Midbrain (tissue), 1 donor: ENCODE data around the gene CCT5.
"Not testable (repeated sequence)": the region's sequence is repeated elsewhere in the genome, so short reads cannot be mapped to it uniquely, and the experiment has no call there.

Source experiments
- DNase-seq: peaks from one replicate; lab custom pipeline; 2025; lab: John Stamatoyannopoulos, UW

The CCT5 gene

DNA sequence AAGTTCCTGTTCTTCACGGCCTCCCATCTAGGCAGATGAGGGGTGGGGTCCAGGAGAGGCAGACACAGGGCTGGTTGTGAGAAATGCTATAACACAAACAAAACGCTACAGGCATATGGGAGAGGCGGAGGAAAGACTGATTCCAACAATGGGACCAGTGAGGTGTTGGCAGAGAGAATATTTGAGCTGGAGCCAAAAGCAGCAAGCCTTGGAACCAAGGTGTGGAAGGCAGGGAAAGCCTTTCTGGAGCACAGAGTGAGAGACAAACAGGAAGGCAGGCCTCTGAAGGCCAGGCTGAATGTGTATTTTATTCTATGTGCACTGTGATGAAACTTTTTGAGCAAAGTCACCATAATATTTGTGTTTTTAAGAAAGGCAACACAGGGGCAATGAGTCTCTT is 3.3 kb upstream of the CCT5 start:
- no peak for DNase-seq

DNA sequence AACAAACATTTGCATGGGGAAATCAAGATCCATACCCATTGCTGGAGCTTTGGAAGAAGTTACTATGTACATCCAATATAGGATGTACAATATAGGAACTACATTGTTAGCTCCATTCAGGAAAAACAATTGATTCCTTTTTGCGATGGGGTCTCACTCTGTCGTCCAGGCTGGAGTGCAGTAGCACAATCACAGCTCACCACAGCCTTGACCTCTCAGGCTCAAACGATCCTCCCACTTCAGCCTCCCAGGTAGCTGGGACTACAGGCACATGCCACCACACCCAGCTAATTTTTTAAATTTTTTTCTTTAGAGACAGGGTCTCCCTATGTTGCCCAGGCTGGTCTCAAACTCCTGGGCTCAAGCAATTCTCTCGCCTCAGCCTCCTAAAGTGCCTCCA is 2.9 kb upstream of the CCT5 start:
- not testable (repeated sequence) for DNase-seq

DNA sequence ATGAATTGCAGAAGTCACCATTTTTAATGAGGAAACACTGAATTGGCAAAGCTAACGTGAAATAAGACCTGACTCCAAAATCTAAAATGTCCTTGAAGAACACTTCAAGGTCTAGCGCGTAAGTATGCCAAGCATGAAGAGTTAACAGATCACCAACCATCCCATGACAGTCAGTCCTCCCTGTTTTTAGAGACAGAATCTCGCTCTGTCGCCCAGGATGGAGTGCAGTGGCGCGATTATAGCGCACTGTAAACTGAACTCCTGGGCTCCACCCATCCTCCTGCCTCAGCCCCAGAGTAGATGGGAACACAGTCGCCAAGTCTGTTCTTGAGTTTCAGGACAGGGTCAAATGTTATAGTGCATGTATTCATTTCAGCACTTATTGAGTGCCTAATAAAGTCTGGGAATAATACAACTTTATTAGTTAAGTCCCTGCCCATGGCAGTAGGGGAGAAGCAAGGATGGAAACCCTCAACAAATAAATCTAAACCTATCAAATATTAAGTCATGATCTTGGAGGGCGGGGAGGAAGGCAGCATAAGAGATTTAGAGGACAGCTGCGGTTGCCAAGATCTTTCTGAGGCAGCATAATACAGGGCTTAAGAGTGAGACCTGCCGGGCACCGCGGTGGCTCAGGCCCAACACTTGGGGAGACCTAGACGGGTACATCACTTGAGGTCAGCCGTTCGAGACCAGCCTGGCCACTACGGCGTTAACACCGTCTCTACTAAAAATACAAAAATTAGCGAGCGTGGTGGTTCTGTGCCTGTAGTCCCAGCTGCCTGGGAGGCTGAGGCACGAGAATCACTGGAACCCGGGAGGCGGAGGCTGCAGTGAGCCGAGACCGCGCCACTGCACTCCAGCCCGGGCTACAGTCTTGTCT is 1.5 kb upstream of the CCT5 start:
- no peak for DNase-seq

- no peak for DNase-seq
Observed at GRCh38 chr5:10250806-10251276, 761 bp downstream of the CCT5 start.

DNA sequence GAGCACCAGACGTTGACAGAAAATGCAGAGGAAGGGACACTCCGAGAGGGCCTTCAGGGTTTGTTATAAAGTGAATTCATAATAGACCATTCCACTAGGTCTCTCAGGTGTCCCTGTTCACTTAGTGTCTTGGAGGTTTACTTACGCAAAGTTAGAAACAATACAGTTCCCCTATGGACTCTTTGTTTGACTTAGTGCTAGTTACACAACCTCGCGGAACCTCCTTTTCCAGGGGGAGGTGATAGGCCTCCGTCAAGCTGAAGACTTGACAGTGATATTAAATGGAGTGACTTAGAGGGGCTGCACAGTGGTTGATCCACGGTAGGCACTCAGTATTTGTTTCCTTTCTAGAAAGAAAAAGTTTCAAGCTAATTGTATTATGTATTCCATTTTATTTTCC is 1.3 kb downstream of the CCT5 start:
- no peak for DNase-seq

GRCh38 chr5:10253390-10253789 is 3.3 kb downstream of the CCT5 start:
- DNase-seq = no peak

DNA sequence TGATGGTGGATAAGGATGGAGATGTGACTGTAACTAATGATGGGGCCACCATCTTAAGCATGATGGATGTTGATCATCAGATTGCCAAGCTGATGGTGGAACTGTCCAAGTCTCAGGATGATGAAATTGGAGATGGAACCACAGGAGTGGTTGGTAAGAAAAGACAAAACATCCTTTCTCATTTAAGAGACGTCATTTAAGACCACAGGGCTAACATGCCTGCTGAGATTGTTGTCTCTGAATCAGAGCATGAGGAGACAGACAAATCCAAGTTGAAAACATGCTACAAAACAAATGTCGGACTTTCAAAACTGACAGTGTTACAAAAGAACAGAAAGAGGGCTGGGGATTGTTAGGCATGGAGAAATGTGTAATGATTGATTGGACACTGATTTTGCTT is 4.6 kb downstream of the CCT5 start:
- no peak for DNase-seq

DNA sequence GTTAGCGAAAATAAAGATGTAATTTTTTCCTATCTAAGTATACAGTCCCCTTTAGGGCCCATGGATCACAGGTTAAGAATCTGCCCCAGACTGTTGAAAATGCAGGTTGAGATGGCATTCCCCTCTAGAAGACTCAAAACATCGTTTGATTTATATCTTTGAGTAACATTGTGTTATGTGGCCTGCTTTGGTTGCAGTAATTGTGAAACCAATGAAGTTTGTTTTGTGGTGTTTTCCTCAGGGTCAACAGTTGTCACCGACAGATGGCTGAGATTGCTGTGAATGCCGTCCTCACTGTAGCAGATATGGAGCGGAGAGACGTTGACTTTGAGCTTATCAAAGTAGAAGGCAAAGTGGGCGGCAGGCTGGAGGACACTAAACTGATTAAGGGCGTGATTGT is 7.8 kb downstream of the CCT5 start:
- DNase-seq = no peak

- DNase-seq = no peak
Observed at GRCh38 chr5:10259899-10260298, 9.8 kb downstream of the CCT5 start.

DNA sequence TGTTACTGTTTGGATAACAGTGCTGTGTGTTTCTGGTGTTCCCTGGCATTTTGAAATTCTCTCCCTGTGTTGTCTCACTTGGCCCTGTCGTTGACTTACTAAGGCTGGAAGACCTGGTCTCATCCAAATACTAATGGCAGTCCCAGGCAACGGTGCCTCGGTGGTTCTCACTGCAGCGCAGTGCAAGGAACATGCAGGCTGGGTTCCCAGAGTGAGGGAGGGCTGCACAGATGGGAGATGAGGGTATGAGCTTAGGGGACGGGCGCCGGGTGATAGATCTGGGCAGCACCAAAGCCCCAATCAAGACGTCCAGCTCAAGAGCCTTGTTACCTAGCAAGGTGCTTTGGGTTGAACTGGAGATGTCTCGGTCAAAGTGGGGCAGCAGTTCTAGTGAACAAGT is 11.0 kb downstream of the CCT5 start:
- DNase-seq = no peak

GRCh38 chr5:10262121-10262774 is 12.2 kb downstream of the CCT5 start:
- DNase-seq = no peak

DNA sequence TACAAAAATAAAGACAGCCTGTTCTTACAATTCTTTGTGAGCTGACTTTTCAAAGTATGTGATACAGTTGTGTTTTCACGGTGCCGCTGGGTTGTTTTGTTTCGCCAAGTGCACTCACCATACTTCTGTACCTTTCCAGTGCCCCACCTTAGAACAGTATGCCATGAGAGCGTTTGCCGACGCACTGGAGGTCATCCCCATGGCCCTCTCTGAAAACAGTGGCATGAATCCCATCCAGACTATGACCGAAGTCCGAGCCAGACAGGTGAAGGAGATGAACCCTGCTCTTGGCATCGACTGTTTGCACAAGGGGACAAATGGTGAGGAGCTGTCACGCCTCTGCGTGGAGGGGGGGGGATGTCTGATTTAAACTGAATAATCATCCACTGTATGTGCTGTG is 12.9 kb downstream of the CCT5 start:
- no peak for DNase-seq

- DNase-seq = no peak
Observed at GRCh38 chr5:10264604-10265003, 14.5 kb downstream of the CCT5 start.

DNA sequence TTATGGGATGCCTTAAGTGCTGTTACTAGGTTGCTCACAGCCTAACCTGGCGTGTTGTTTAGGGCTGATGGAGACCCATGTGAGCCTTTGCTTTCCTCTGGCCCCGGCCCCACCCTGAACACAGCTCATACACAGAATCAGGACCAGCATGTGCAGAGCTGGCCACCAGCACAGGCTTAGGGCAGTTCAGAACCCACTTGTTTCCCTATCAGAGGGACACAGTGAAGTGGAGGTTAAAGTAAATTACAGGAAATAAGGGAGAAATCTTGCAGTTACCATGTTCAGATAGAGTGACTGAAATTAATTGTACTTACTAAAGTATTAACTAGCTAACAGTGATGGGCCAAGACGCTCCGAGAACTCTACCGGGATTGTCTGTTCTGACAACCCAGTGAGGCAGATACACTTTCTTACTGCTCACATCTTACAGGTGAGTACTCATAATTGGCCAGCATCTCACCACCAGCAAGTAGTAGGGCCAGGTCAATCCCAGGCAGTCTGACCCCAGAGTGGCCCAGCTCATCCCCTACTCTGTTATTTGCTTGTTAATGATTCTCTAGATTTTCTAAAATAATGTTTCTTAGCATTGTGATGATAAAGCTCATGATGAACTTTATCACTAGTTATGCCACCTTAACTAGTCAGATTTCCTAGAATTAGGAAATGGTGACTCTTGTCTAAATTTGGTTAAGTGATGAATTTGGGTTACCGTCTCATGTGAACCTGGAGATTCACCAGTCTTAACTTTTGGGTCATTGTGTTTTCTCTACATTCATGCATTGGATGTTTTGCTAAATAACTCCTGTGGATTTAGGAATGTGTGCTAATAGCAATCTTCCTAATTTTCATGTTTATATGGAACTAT is 15.4 kb downstream of the CCT5 start:
- DNase-seq = no peak

DNA sequence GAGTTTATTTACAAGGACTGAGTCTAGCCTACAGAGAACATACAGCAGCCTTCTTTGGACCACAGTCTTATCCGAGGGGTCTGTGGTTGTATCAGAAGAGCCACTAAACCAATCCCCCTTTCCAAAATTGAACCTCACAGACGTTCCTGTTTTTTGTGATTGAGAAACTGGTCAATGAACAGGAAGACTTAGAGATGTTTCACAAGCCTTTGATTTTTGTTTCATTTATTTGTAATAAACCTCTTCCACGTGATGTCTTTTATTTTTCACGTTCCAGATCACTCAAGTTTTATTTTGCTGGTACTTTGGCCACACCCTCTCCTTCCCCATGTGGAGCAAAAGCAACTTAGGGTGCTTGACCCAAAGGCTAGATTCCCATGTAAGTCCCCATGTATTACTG is 16.1 kb downstream of the CCT5 start:
- DNase-seq = no peak

GRCh38 chr5:10266839-10267238 is 16.8 kb downstream of the CCT5 start:
- DNase-seq = no peak

GRCh38 chr5:10268100-10268499 is 18.0 kb downstream of the CCT5 start:
- no peak for DNase-seq

DNA sequence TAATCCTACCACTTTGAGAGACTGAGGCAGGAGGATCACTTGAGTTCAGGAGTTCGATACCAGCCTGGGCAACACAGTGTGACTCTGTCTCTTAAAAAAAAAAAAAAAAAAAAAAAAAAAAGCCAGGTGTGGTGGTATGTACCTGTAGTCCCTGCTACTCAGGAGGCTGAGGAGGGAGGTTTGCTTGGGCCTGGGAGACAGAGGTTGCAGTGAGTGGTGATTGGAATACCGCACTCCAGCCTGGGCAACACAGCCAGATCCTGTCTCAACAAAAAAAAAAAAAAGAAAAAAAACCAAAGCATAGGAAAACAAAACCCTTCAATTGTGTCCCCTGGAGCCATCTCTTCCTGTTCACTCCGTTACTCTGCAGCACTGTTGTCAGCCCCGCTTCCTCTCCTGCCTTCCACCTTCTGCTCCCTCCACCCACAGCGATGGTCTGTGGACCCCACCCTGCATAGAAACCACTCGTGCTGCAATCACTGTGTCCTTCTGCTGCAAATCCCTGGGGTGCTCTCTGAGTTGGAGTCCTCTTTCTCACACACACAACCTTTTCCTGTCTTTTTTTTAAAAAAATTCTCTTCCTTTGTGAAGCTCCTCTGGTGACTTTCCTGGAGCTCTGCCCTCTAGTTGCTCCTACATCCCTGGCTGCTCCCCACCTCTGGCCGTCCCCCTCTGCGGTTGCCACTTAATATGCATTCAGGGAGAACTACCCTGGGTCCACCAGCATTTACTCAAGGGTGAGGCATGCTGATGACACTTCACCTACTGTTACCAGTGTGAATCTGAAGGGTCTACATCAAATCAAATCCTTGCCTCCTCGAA is 22.2 kb downstream of the CCT5 start:
- no peak for DNase-seq

GRCh38 chr5:10272875-10273209 is 22.8 kb downstream of the CCT5 start:
- not testable (repeated sequence) for DNase-seq

GRCh38 chr5:10275460-10275859 is 25.4 kb downstream of the CCT5 start:
- no peak for DNase-seq

DNA sequence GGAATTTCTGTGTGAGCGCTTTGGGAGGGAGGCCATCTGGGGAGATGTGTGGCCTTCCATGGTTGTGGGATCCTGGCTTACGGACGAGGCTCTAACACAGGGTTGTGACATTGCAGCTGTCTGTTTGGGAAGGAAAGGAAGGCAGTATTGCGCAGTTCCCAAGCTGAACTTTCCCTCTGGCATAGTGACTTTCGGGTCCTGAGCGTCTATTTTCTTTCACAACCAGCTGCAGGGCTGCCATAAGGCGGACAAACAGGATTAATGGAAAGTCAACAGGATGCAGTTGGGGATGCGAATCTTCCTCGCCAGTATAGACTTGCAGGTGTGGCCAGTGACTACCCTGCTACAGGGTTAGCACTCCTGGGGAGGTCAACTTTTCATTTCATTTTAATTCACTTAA is 25.9 kb downstream of the CCT5 start:
- no peak for DNase-seq

- no peak for DNase-seq
Observed at GRCh38 chr5:10276691-10277090, 26.6 kb downstream of the CCT5 start.
